HG02610 (cell line): ENCODE data around the gene PEX11G.

ENCODE experiments used
- ATAC-seq: cut with Tn5 transposase; IDR thresholded peaks from one replicate; pipeline ENCODE4 v1.9.1; 2021; ENCODE audit warnings: mild to moderate bottlenecking, moderate library complexity; ENCODE audit not compliant: unreplicated experiment

PEX11G gene

DNA sequence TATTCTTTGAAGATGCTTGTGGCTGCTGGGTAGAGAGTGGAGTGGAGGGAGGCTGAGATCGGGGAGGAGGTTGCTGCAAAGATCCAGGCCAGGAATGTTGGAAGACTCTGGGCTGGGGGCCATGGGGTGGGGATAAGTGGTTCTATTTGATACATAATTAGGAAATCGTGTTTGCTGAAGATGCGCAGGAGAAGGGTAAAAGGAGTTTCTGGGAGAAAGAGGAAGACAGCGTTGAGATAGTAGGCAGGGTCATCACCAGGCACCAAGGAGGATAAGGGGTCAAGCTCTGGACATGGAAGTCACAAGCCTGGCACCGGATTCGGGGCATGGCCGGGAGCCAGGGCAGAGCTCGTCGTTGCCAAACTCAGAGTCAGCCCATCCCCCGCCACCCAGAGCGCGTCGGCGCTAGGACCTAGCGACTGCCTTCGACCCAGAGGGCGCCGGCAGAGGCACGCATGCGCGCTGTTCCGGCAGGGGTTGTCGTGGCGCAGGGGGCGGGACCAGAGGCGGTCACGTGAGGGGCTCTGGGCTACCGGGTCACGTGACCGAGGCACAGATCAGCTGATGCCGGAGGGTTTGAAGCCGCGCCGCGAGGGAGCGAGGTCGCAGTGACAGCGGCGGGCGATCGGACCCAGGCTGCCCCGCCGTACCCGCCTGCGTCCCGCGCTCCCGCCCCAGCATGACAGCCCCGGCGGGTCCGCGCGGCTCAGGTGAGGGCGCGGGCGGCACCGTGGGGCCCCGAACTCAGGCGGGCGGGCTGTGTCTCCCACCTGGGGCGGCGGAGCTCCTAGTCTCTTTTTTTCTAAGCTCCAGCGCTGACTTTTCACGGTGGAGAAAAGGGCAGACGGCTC lies 33.5 kb upstream of the PEX11G start, which contains the start of gene MCOLN1:
MCOLN1 (plus strand) TSS at position 553 of the 851 bp plus-strand sequence; CDS start at position 680, 127 bp downstream.
- ATAC-seq, result peak; percentile 71

DNA sequence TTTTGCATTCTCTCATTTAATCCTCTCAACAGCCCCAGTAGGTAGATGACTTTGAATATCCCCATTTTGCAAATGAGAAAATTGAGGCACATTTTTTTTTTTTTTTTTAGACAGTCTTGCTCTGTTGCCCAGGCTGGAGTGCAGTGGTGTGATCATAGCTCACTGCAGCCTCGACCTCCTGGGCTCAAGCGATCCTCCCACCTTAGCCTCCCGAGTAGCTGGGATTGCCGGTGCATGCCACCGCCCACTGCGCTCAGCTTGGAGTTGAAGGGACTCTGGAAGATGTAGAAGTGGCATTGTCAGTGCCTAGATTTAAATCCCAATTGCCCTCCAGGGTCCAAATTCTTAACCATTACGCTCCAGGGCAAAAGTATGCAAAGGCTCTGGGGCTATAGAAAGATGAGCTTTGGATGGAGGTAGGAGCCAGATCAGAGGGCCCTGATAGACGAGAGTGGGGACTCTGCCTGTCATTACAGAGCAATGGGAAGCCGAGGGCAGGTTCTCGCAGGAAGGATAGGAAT lies 32.8 kb upstream of the PEX11G start:
- no peak for ATAC-seq

DNA sequence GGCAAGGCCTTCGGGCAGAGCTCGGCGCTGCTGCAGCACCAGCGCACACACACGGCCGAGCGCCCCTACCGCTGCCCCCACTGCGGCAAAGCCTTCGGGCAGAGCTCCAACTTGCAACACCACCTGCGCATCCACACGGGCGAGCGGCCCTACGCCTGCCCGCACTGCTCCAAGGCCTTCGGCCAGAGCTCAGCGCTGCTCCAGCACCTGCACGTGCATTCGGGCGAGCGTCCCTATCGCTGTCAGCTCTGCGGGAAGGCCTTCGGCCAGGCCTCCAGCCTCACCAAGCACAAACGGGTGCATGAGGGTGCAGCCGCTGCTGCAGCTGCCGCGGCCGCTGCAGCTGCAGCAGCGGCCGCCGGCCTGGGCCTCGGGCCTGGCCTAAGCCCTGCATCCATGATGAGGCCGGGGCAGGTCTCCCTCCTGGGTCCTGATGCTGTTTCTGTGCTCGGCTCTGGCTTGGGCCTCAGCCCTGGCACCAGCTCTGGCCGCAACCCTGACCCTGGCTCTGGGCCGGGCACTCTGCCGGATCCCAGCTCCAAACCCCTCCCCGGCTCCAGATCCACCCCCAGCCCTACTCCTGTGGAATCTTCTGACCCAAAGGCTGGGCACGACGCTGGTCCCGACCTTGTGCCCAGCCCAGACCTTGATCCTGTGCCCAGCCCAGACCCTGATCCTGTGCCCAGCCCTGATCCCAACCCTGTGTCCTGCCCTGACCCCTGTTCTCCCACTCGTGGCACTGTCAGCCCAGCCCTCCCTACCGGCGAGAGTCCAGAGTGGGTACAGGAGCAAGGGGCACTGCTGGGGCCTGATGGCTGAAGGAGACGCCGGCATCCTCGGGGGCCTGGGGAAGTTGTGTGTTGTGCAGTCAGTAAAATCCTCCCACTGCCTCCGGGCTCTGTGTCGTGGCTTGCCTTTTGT lies 31.6 kb upstream of the PEX11G start:
- ATAC-seq, result no peak

DNA sequence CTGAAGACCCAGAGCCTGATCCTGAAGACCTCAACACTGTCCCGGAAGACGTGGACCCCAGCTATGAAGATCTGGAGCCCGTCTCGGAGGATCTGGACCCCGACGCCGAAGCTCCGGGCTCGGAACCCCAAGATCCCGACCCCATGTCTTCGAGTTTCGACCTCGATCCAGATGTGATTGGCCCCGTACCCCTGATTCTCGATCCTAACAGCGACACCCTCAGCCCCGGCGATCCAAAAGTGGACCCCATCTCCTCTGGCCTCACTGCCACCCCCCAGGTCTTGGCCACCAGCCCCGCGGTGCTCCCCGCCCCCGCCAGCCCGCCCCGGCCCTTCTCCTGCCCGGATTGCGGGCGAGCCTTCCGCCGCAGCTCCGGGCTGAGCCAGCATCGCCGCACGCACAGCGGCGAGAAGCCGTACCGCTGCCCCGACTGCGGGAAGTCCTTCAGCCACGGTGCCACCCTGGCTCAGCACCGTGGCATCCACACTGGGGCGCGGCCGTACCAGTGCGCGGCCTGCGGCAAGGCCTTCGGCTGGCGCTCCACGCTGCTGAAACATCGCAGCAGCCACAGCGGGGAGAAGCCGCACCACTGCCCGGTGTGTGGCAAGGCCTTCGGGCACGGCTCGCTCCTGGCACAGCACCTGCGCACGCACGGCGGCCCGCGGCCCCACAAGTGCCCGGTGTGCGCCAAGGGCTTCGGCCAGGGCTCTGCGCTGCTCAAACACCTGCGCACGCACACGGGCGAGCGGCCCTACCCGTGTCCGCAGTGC lies 30.7 kb upstream of the PEX11G start:
- ATAC-seq, result no peak

DNA sequence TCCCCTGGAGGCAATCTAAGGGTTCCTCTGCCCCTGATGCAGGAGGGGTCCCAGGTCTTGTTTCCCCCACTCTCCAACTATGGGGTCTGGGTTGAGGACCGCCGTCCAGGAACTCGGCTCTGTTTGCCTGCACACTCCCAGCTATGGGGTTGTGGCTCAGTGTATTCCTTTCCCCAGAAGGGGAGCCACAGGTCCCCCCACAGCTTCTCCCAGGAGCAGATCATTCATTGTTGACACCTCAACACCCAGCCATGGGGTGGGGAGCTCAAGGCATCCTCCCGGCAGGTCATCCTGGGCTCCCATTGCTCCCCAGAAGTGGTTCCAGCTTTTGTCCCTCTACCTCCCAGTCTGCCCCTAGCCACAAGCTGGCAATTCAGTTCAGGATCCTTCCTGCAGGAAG lies 28.0 kb upstream of the PEX11G start:
- ATAC-seq, result no peak

DNA sequence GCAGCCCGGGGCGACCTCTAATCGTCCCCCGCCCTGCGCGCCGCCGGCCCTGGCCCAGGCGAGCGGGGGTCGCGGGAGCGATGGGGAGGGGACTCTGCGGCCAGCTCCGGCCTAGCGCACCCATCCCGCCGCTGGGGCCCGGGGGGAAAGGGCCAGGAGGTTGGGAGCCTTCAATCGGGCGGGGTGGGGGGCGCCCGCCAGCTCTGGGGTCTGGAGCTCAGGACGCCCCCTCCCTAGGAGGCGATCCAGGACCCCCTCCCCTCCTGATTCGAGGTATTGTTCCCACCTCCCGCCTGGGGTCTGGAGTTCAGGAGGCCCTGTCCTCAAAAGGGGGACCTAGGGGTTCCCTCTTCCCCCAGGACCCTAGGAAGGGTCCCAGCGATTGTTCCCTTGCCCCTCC lies 27.5 kb upstream of the PEX11G start:
- ATAC-seq, result no peak

DNA sequence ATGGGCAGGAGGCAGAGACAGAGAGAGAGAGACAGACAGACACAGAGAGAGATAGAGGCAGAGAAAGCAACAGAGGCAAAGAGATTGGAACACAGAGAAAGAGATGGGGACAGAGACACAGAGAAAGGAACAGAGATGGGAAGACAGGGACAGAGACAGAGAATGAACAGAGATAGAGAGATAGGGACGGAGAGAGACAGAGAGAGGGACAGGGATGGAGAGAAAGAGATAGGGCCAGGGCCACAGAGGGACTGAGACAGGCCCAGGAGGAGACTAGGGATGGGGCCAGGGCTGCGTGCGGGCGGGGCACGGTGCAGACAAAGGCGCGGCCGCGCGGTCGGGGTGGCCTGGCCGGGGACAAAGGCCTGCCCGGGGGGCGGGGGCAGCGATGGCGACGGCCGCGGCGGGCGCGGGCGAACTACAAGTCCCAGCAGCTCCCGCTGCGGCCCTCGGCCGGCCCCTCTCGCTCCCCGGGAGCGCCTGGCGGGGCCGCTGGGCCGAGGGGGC lies 26.9 kb upstream of the PEX11G start, which contains the start of gene ZNF358:
ZNF358 (plus strand) TSS at position 459 of the 507 bp plus-strand sequence. CDS start 3,140 bp downstream, outside the sequence.
- ATAC-seq, result no peak

DNA sequence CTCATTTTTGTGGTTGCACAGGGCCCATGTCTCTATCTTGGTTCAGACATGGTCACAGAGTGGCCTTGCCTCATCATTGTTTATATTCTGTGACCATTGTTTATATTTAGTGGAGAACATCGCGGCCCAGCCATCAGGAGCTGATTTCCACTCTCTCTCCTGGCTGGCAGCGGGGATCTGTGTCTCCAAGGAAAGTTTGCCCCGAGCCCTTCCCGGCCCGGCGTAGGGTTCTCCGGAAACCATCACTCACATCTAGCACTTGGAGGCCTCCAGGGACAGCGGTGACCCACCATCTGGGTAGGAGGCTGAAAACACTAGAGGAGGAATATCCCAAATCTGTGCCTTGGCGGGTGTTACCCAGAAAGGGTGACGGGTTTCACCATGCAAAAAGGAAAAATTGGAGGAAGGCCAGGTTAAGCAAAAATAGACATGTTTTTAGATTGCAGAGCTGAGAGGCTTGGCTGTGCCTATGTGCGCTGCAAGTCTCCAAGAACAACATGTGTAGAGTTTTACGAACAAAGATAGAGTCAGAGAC lies 26.3 kb upstream of the PEX11G start:
- ATAC-seq, result no peak

DNA sequence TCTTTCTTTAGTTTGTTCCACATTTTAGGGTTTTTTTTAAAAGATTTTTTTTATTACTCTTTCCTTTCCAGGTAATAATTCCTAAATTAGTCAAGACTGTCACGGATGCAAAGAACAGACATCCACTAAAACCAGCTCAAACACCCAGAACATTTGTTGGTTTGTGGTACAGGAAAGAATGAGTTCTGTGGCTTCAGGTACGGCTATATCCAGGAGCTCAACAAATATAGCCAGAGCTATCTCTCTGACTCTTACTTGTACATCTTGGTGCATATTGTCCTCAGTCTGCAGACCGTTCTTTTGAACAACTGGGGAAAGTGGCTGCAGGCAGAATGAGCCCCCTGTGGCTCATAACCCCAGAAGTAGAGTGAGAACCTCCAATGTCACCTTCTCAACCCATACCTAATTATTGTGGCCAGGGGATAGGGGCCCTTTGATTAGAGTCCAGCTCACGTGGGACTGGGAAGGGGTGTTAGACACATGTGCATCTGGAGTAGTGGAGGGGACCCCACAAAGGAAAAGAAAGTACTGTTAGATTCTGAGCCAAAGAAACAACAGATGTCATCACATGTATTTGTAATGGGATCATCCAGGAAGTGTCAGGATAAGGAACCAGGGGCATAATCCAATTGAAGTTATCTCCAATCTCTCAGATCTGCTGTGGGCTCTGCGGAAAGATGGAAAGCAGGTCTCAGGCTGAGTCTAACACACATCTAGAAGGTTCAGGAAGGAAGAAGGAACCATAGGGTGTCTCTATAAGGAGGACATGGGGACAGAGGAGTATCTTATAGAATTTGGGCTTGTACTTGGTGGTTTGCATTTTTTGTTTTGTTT lies 25.2 kb upstream of the PEX11G start:
- ATAC-seq, result no peak

DNA sequence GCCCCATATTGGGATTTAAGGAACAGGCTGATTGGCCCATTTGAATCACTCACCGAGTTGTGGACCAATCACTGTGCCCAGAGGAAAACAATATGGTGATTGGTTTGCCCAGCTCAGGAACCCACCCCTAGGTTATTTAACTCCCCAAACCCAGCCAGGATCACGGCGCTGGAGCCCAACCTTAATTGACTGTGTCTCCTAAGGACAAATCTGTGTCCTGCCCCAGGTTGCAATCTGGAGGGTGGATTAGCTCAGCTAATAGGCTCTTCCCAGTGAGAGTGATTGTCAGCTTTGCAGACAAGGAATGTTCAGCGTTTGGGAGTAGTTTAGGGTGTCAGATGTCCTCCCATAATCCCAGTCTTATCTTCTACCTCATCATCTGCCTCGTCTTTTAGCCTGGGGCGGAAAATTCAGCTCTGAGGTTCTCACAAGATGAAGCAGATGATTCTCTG lies 23.6 kb upstream of the PEX11G start:
- no peak for ATAC-seq

DNA sequence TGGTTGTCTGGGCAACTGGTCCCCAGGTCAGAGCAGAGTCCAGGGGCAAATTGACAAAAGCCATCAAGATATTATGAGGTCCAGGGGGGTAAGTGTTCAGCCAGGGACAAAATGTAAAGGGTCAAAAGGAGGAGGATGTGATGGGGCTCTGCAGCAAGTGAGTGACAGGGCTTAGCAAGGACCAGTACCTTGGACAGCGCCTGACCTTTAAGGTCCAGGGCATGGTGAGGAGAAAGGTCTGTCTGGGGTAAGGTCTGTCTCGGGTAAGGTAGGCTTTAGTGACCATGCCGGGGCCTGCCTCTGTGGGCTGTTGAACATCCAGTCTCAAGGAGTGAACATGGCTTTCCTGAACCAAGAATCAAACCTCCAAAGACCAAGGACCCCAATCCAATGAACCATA lies 20.8 kb upstream of the PEX11G start:
- no peak for ATAC-seq

DNA sequence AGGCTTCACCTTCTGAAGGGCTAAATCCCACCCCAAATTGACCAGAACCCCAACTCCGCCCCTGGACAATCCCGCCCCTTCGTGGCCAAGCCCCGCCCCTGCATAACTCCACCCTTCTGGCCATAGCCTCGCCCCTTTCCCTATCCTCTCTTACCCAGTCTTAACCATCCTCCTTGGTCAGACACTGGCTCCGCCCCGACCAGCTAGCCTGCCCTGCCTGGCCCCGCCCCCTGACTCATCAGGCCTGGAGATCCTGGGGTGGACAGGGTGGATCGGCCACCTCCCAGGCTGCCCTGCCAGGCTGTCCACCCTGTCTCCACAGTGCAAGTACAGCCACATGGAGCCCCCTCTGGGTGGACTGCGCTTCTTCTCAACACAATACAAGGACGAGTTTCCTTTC lies 19.0 kb upstream of the PEX11G start:
- ATAC-seq, result no peak

DNA sequence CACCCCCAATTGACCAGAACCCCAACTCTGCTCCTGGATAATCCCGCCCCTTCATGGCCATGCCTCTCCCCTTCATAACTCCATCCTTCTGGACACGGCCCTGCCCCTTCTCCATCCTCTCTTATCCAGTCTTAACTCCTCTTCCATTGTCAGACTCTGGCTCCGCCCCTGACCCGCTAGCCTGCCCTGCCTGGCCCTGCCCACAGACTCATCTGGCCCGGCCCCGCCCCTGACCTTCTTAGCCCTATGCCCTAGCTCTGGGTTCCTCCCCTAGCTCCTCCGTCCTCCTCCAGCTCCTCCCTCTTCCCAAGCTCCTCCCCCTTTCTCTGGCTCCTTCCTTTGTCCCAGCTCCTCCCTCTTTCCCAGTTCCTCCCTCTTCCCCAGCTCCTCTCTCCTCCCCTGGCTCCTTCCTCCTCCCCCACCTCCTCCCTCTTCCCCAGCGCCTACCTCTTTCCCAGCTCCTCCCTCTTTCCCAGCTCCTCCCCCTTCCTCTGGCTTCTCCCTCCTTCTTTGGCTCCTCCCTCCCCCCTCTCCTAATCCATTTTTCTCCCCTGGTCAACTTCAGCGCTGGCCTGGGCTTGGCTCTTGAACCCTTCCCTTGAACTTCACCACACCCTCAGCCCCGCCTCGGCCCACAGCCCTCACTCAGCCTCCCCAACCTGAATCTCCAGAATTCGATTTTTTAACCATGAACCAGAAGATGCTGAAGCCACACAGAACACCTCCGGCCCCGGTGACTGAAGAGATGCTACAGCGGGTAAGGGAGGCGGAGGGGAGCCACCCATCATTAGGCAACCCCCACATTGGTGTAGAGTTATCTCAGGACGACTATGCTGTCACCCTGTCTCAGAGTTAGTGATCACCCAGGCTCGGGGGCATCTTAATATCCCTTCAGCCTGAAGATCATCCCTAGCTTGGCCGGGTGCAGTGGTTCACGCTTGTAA lies 17.8 kb upstream of the PEX11G start:
- no peak for ATAC-seq

DNA sequence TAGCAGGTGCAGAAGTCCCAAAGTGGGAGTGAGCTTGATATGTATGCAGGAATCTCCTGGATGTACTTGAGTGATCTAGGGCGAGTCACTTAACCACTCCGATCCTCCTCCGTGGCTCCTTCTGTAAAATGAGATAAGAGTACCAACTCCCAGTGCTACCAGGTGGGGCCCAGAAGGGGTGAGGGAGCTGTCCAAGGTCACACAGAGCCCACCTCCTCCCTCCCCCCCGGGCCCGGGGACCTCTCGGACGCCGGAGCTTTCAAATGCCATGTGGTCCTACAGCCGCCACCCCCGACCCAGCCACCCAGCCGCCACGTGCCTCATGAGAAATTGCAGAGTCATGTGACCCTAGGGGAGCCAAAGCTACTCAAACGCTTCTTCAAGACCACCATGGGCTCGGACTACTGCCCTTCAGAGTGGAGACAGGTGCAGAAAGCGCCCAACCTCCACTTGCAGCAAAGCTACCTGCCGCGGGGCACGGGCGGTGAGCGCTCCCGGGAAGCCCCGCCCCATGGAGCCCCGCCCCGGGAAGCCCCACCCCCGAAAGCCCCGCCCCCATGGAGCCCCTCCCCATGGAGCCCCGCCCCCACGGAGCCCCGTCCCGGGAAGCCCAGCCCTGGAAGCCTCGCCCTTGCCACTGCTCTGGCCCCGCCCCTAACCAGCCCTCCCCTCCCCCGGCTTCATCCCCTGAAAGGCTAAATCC lies 17.0 kb upstream of the PEX11G start:
- ATAC-seq, result no peak

DNA sequence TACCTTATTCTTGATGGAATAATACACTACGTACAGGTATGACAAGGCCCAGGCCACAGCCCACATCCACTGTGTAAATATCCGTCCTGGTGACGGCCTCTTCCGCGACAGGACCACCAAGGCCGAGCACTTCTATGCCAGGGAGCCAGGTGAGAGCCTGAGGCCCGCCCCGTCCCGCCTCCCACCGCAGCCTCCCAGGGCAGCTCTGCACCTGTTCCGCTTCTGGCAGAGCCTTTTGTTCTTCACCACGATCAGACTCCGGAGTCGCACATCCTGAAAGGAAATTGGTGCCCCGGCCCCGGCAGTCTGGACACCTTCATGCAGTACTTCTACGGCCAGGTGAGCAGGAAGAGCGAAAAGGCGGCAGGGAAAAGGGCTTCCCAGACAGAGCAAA lies 16.4 kb upstream of the PEX11G start:
- no peak for ATAC-seq

DNA sequence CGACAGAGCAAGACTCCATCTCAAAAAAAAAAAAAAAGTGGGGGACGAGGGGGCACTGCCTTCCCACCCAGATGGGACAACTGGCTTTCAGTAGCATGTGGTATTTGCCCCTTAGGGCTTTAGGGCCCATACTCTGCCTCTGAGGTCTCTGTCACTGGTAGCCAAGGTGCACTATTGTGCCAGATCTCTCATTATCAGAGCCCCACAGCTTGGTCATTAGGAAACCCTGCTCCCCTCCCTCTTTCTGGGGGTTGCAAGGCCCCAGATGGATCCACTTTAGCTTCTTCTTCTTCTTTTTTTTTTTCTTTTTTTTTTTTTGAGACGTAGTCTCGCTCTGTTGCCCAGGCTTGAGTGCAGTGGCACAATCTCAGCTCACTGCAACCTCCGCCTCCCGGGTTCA lies 15.8 kb upstream of the PEX11G start:
- ATAC-seq, result no peak

DNA sequence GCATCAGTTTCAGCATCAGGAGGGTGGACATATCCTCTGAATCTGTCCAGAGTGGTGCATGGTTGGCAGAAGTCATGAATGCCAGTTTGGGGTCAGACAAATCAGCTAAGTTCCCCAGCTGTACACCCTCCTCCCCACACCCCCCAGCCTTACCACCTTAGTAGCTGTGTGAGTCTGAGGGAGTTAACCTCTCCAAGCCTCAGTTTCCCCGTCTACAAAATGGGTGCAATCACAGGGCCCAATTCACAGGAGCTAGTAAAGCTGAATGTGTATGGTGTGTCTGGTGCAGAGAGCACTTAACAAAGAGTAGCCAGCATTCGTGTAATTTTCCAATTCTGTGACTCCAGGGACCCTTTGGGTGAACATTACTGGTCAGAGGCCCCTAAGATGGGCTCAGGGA lies 13.7 kb upstream of the PEX11G start:
- ATAC-seq, result no peak
